Measurements from ENCODE around the gene OBSCN.

DNA sequence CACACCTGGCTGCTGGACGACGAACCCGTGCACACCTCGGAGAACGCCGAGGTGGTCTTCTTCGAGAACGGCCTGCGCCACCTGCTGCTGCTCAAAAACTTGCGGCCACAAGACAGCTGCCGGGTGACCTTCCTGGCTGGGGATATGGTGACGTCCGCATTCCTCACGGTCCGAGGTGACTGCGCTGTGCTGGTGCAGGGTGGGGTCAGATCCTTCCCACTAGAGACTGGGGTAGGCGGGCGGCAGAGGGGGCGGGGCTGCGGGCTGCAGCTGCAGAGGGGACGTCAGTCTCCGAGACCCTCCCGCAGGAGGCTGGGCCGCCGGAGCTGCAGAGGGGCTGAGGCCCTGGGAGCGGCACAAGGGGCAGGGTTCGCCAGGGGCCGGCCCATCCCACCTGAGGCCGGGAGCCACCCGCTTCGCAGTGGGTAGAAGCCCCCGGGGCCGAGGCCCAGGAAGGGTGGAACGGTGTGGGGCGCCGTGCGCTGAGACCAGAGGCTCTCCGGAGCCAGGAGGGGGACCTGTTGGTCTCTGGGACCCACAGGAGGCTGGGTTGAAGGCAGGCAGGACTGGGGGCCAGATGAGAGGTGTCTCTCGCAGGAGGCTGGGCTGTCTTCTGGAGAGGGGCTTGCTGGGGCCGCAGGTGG, 108.2 kb downstream of the OBSCN start:
- TF ChIP-seq, protein P1, sequence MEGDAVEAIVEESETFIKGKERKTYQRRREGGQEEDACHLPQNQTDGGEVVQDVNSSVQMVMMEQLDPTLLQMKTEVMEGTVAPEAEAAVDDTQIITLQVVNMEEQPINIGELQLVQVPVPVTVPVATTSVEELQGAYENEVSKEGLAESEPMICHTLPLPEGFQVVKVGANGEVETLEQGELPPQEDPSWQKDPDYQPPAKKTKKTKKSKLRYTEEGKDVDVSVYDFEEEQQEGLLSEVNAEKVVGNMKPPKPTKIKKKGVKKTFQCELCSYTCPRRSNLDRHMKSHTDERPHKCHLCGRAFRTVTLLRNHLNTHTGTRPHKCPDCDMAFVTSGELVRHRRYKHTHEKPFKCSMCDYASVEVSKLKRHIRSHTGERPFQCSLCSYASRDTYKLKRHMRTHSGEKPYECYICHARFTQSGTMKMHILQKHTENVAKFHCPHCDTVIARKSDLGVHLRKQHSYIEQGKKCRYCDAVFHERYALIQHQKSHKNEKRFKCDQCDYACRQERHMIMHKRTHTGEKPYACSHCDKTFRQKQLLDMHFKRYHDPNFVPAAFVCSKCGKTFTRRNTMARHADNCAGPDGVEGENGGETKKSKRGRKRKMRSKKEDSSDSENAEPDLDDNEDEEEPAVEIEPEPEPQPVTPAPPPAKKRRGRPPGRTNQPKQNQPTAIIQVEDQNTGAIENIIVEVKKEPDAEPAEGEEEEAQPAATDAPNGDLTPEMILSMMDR (IDR thresholded peaks at IDR 0.05): no peak
- no peak for TF ChIP-seq EZH2phosphoT487 (IDR thresholded peaks at IDR 0.05)
- TF ChIP-seq EZH2 (IDR thresholded peaks at IDR 0.05): no peak
